ENCODE results near the gene ATP6V1C2.
"Not testable (repeated sequence)": the region's sequence is repeated elsewhere in the genome, so short reads cannot be mapped to it uniquely, and the experiment has no call there.

ATP6V1C2 gene

GRCh38 chr2:10813163-10814138, 92.0 kb downstream of the ATP6V1C2 start:
- DNase-seq (ENCODE audit: low read depth): not testable (repeated sequence)

GRCh38 chr2:10814142-10814541, 92.7 kb downstream of the ATP6V1C2 start:
- DNase-seq (ENCODE audit: low read depth): no peak

DNA sequence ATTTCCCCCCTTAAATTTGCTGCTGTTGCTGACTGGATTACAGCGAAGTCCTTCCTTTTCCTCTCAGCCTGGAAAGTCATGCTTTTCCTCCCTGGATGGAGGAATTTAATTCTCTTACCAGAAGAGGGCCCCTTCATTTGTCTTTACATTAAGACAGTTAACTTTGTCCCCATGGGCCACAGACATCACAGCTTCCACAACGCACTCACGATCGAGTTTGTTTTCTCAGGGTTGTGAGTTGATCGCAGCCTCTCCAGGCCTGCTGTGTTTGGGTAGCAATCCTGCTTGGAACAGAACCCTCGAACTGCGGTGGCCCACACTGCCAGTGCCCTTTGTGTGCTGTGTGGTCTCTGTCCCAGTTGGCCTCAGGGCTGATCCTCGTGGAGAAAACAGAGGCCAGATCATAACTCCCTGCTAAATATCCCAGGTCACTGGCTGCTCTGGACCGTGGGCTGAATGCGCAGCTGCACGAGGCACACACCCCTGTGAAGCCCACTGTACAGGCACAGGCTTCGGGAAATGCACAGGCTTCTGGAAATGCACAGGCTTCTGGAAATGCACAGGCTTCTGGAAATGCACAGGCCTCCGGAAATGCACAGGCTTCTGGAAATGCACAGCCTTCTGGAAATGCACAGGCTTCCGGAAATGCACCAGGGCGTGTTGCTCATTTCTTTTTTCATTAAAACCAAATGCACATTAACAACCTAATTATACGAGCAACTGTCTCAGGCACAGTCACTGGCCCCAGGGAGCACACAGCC, 93.3 kb downstream of the ATP6V1C2 start:
- no peak for DNase-seq (ENCODE audit: low read depth)

DNA sequence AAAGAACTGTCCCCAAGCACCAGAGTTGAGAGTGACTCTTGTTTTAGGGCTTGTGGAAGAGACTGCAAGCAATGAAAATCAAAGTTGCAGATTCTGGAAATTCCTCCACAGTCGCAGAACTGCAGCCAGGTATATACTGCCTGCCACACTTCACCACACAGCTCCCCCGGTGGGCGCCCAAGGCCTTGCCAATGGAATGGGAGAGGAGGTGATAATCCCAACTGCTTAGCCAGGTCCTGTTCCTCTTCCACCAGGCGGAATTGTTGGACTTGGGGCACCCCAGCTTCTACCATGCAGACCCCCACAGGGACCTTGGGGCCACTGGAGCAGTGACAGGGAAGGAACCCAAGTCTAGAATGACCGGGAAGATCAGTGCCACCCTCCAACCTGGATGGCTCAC, 96.0 kb downstream of the ATP6V1C2 start:
- no peak for DNase-seq (ENCODE audit: low read depth)

- DNase-seq (ENCODE audit: low read depth): not testable (repeated sequence)
These were observed 96.9 kb downstream of the ATP6V1C2 start for GRCh38 chr2:10818305-10818704.

GRCh38 chr2:10818984-10819383, 97.6 kb downstream of the ATP6V1C2 start:
- DNase-seq (ENCODE audit: low read depth): no peak

- no peak for DNase-seq (ENCODE audit: low read depth)
These were observed 98.4 kb downstream of the ATP6V1C2 start for GRCh38 chr2:10819714-10820314.

GRCh38 chr2:10820562-10820961, 99.1 kb downstream of the ATP6V1C2 start:
- no peak for DNase-seq (ENCODE audit: low read depth)

DNA sequence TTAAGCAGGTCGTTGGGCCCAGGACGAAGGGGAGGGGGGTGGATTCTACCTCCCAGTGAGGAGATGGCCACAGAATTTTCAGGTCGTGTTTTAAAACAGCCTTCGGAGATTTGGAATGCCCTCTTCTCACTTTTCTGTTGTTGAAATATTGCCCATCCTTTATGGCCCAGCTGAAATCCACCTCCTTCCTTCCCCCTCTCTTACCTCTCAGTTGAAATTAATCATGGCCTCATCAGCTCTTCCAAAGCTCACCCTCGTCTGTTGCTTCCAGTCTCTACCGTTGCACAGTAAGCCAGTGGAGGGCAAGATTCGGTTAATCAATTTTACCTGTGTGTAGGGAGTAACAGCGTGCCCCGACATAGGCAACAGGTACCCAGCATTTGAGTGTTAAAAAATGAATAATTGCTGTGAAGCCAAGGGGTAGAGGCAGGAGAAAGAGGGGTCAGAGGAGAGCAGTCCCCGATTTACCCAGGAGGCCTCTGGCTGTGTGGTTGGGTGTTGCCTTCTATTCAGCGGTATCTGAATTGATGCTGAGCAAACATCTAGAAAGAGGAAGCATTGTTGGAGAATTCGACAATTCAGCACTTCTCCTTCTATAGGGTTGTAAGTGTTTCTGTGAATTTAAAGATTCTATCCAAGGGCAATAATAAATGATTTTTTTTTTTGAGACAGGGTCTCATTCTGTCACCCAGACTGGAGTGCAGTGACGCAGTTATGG, 99.7 kb downstream of the ATP6V1C2 start:
- DNase-seq (ENCODE audit: low read depth): no peak

DNA sequence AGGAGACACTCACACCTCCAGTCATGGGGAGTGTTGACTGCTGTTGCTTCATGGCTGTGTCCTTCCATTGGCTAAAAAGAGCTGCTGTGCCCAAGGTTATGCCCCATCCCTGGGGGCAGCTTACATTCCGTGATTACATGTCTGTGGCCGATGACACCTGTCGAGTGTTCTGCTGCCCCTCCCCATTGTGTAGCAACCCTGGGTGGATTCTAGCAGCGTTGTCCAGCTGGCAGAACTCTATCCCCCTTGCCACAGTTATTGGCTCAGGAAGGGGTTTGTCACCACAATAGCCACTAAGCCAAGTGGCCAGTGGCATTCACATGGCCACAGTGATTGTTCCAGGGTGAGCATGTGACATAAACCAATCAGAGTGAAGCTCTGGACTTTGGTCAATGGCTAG, 102.8 kb downstream of the ATP6V1C2 start:
- no peak for DNase-seq (ENCODE audit: low read depth)

- DNase-seq (ENCODE audit: low read depth): no peak
These were observed 104.6 kb downstream of the ATP6V1C2 start for GRCh38 chr2:10826026-10826425.

DNA sequence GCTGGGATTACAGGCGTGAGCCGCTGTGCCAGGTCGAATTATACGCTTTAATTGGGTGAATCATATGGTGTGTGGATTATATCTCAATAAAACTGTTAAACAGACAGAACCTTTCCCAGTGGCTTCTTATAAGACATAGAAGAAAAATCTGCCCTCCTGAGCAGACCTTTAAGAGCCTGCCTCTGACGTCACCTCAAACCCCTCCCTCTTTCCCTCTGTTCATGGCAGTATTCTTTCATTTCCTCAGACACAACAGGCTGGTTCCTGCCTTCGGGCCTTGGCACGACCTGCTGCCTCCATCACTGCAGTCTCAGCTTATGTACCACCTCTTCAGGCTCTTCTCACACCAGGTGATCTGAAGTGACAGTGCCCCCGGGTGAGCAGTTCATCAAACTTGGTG, 105.2 kb downstream of the ATP6V1C2 start:
- DNase-seq (ENCODE audit: low read depth): no peak

DNA sequence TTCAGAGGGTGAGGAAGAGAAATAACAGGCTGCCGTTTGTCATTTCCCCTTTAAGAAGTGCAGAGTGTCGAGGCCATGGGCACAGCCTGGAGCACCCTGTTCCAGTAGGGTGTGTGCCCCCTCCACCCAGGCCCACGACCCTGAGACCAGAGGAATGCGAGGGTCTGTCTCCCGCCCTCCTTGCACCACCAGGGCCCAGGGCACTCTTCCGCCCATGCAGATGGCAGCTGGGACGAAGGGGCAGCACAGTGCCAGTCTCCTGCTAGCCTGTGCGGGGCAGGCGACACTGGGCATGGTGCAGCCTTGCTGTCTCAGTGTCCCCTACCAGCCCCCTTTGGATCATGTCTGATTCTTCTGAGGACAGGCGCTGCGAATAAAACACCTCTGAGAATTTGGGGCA, 106.9 kb downstream of the ATP6V1C2 start:
- DNase-seq (ENCODE audit: low read depth): no peak

DNA sequence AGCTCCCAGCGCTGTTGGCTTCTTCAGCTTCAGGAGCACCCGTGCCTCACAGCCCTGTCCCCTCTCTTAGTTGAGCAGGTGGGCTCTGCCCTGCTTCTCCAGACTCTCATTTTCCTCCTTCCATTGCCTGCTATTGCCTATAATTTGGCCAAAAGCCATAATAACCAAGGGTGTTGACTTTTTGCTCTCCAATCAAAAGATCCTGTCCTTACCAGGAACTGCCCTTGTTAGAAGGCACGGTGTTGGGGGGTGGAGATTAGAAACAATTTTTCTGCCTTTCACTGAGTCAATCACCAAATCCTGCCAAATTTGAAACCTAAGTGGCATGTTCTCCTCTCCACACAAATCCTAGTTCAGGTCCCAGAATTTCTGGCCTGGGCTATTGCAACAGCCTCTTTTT, 107.9 kb downstream of the ATP6V1C2 start:
- DNase-seq (ENCODE audit: low read depth): no peak

- no peak for DNase-seq (ENCODE audit: low read depth)
These were observed 108.8 kb downstream of the ATP6V1C2 start for GRCh38 chr2:10830203-10830602.

- DNase-seq (ENCODE audit: low read depth): no peak
These were observed 109.4 kb downstream of the ATP6V1C2 start for GRCh38 chr2:10830641-10831399.

DNA sequence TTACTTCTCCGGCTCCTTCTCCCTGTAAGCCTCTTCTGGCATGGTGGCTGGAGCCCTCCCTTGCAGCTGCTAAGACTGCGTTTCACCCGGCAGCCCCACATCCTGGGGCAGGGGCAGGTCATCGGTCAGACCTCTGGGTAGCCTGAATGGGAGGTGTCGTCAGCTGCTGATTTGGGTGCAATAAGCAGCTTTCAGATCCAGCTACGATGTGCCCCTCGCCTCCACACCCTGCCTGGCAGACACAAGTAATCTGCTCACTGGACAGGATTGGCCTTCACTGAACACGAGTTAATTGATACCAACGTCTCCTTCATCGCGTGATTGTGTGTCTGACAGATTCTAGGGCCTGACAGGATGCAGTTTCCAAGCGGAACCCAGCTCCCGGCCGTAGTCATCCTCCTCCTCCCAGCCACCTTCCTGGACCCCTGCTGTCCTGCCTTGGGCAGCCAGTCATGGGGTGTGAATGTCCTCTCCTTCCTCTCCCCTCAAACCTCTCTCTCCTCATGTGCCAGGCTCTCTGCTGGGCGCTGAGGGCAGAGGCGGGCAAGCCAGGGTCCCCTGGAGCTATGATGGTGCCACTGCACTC, 110.1 kb downstream of the ATP6V1C2 start:
- no peak for DNase-seq (ENCODE audit: low read depth)

DNA sequence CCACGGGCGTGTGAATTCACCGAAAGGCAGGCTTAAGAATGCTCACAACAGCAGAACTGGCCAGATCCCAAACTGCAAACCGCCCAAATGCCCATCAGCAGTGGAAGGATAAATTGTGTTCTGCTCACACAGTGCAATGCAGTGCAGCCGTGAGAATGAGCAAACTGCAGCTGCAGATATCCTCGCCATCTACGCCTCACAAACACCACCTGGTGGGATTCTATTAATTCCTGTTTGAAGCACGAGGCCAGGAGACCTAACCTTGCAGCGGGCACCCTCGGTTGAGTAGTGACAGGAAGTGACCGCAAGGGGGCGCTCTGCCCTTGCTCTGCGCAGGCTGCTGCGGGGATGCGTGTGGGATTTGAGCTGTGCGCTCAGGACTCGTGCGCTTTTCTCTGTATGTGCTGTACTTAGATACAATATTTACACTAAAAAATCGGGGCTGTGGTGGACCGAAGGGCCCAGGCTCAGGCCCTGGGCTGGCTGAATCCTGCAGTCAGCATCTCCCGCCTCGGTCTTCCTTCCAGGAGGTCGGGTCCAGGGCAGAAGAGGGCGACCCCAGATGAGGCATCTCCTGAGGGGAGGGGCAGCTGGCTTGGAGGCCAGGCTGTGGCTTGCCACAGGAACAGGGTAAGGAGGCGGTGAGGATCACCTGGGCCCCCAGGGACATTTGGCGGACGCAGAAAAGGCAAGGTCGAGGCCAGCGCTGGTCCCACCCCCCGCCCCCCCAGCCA, 110.9 kb downstream of the ATP6V1C2 start:
- peak; percentile 75 for DNase-seq (ENCODE audit: low read depth)

DNA sequence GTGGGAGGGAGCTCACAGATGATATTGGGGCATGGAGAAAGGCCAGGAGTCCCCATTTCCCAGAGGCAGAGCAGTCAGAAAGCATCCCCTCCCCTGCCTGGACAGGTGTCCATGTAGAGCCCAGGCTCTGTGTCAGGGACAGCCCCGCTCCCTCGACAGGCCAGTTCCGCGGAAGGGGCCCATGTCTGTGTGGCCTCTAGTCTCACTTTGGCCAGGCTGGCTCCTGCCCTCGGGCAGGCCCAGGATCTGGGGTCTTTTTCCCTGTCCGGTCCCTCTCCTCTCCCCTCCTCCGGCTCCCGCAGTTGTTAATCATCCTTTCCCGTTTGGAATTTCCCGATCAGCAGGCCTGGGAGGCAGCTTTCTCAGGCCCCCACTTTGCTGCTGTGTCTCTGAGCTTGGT, 111.6 kb downstream of the ATP6V1C2 start:
- DNase-seq (ENCODE audit: low read depth): no peak

DNA sequence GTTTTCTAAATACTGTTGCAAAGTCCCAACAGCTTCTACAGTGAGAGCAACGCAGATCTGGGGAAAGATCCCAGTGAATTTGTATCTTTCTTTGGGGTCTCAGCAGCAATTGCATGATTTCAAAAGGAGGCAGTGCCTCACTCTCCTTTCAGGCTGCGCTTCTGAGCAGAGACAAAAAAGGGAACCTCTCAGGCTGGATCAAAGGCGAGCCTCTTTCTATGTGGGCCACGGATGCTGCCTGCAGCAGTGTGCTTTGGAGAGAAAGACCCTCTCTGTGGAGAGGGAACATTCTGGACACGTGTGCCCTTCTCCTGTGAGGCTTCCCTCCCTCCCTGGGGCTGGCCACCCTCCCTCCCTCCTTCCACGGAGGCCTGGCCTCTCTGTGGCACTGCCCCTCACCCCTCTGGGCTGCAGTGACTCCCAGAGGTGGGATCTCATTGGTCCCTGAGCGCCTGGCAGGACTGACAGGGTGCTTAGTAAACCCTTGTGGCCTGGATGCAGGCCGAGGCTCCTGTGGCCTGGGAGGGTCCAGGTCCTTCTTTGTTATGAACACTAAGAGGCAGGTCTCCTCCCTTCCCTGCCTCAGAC, 112.7 kb downstream of the ATP6V1C2 start:
- no peak for DNase-seq (ENCODE audit: low read depth)
